GM12891 (cell line): ENCODE results near the gene ZCCHC17.

Source experiments
- PAX5 ChIP-seq: IDR thresholded peaks from 2 replicates; pipeline ENCODE4 v1.6.1; 2011; ENCODE audit warnings: low read length, moderate library complexity, mild to moderate bottlenecking; ENCODE audit not compliant: insufficient read depth, severe bottlenecking
- POLR2A ChIP-seq: IDR thresholded peaks from 2 replicates; pipeline ENCODE4 v1.6.1; 2011; ENCODE audit warnings: low read depth, low read length, control low read depth
- TAF1 ChIP-seq: IDR thresholded peaks from 2 replicates; pipeline ENCODE4 v1.6.1; 2011; ENCODE audit warnings: low read depth, low read length, control low read depth

DNA sequence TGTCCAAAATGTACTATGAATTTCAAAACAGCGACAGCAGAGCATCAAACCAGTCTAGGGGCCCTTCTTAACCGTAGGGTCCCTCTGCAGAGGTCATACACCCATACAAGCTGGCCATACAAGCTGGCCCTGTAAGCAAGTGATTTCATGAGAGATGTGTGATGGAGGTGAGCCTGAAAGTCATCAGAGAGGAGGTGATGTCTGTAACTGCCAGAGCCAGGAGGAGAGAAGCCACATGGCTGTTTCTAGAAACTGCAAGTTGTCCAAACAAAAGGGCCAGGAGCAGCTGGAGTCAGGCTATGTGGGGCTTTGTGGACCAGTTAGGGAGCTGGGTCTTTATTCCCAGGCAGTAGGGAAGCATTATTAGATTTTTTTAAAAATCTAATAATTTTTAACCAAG is 101.4 kb downstream of the ZCCHC17 start:
- TF ChIP-seq TAF1 (no peak), POLR2A (no peak), PAX5 (no peak)
